H1 (cell line): ENCODE data around the gene TSG101. TPM values are rescaled to one million over a fixed set of nuclear protein-coding genes. Genes with fewer than 3 reads are reported as not detected.

ENCODE experiments used
- CTCF ChIA-PET: fragments of 300-600 bp; sonication (Branson Sonifier 250); formaldehyde crosslinking; loops from one replicate; lab custom pipeline; 2021; ENCODE audit not compliant: partially characterized antibody; lab: Charles Lee
- POLR2A ChIA-PET: fragments of 300-600 bp; sonication (Branson Sonifier 250); formaldehyde crosslinking; loops from one replicate; lab custom pipeline; 2021; ENCODE audit warnings: inconsistent platforms; ENCODE audit not compliant: partially characterized antibody; lab: Charles Lee
- DNase-seq, 2 experiments: peaks; one replicate each; pipeline versions ENCODE4 v3.0.0 to v3.0.0-alpha.2; 2010 to 2022; ENCODE audit warnings: low spot score in 2 of 2, low read depth in 1 of 2, mixed read lengths in 1 of 2
- FAIRE-seq: peaks from 2 replicates; lab custom pipeline; 2011; peaks lifted over from hg19 to GRCh38; lab: Jason Lieb, UNC
- H2AFZ ChIP-seq: 2 replicates; pipeline ENCODE4 v1.8.1; 2012; ENCODE audit warnings: low read length, inconsistent platforms
- H2AK5ac ChIP-seq: 2 replicates; pipeline ENCODE4 v1.6.1; 2013; ENCODE audit warnings: low read depth, low read length
- H2BK120ac ChIP-seq: replicated peaks from 2 replicates; pipeline ENCODE3; 2013; ENCODE audit warnings: low read depth, low read length, inconsistent platforms
- H2BK12ac ChIP-seq: 2 replicates; pipeline ENCODE4 v1.6.1; 2013; ENCODE audit warnings: low read depth, low read length
- H2BK15ac ChIP-seq: 2 replicates; pipeline ENCODE4 v1.6.1; 2013; ENCODE audit warnings: low read length
- H2BK20ac ChIP-seq: 2 replicates; pipeline ENCODE4 v1.6.1; 2013; ENCODE audit warnings: low read length
- H2BK5ac ChIP-seq: 2 replicates; pipeline ENCODE4 v1.6.1; 2013; ENCODE audit warnings: low read depth, low read length
- H3K14ac ChIP-seq: 2 replicates; pipeline ENCODE4 v1.6.1; 2013; ENCODE audit warnings: inconsistent platforms; ENCODE audit not compliant: insufficient read length
- H3K18ac ChIP-seq: 2 replicates; pipeline ENCODE4 v1.6.1; 2013; ENCODE audit warnings: low read length; ENCODE audit errors: extremely low read depth
- H3K23ac ChIP-seq: 2 replicates; pipeline ENCODE4 v1.6.1; 2013; ENCODE audit warnings: inconsistent platforms; ENCODE audit not compliant: insufficient read length
- H3K23me2 ChIP-seq: 2 replicates; pipeline ENCODE4 v1.6.1; 2013; ENCODE audit warnings: low read depth, low read length
- H3K27ac ChIP-seq: 2 replicates; pipeline ENCODE4 v1.6.1; 2011; ENCODE audit warnings: low read depth, low read length, inconsistent platforms
- H3K27me3 ChIP-seq, 4 experiments: replicated peaks in 1 of 4; 1 replicate in 1 of 4; 2 replicates in 3 of 4; pipeline versions ENCODE4 v1.6.1 to v1.8.1; 2011 to 2013; ENCODE audit warnings: low read length in 3 of 4, mild to moderate bottlenecking in 3 of 4, inconsistent platforms in 2 of 4, mixed read lengths in 2 of 4, moderate library complexity in 1 of 4; ENCODE audit not compliant: control insufficient read depth in 3 of 4, insufficient read depth in 3 of 4; ENCODE audit errors: extremely low read depth in 1 of 4
- H3K36me3 ChIP-seq, 4 experiments: 2 replicates each; pipeline versions ENCODE4 v1.6.1 to v1.8.1; 2011 to 2013; ENCODE audit warnings: mild to moderate bottlenecking in 4 of 4, low read length in 3 of 4, moderate library complexity in 2 of 4, control low read depth in 1 of 4, inconsistent platforms in 1 of 4; ENCODE audit not compliant: insufficient read depth in 4 of 4, control insufficient read depth in 2 of 4
- H3K4ac ChIP-seq: replicated peaks from 2 replicates; pipeline ENCODE3; 2013; ENCODE audit warnings: low read length, low read depth, mixed read lengths, inconsistent platforms; ENCODE audit not compliant: insufficient read length
- H3K4me1 ChIP-seq, 4 experiments: replicated peaks in 1 of 4; 1 replicate in 1 of 4; 2 replicates in 3 of 4; pipeline versions ENCODE4 v1.6.1 to v1.8.1; 2011 to 2013; ENCODE audit warnings: low read length in 3 of 4, inconsistent platforms in 2 of 4, mixed read lengths in 1 of 4; ENCODE audit not compliant: insufficient read depth in 4 of 4, control insufficient read depth in 3 of 4
- H3K4me2 ChIP-seq, 2 experiments: 2 replicates each; pipeline versions ENCODE4 v1.6.1 to v1.8.1; 2011 to 2013; ENCODE audit warnings: low read depth in 2 of 2, low read length in 2 of 2, control low read depth in 1 of 2, inconsistent platforms in 1 of 2, mild to moderate bottlenecking in 1 of 2; ENCODE audit not compliant: insufficient read depth in 1 of 2
- H3K4me3 ChIP-seq, 4 experiments: fragments of 200-600, 300-600 bp in 1 of 4; sonication (generic), shearing (Covaris generic), sonication (Bioruptor Twin) in 1 of 4; 2 replicates each; pipeline versions ENCODE4 v1.5.1 to v1.8.1; 2011 to 2016; ENCODE audit warnings: low read length in 4 of 4, low read depth in 3 of 4, control low read depth in 2 of 4, inconsistent platforms in 2 of 4, mild to moderate bottlenecking in 2 of 4, mixed read lengths in 1 of 4, moderate library complexity in 1 of 4; ENCODE audit not compliant: insufficient read depth in 2 of 4; ENCODE audit errors: extremely low read depth in 1 of 4
- H3K56ac ChIP-seq: replicated peaks from 2 replicates; pipeline ENCODE3; 2013; ENCODE audit warnings: low read depth, mild to moderate bottlenecking, mixed read lengths, low read length, inconsistent platforms; ENCODE audit not compliant: insufficient read length
- H3K79me1 ChIP-seq: 2 replicates; pipeline ENCODE4 v1.6.1; 2013; ENCODE audit warnings: low read depth, low read length, control low read depth
- H3K79me2 ChIP-seq, 2 experiments: 2 replicates each; pipeline versions ENCODE4 v1.6.1 to v1.8.1; 2012 to 2013; ENCODE audit warnings: low read length in 2 of 2, mild to moderate bottlenecking in 2 of 2, inconsistent platforms in 1 of 2; ENCODE audit not compliant: insufficient read depth in 2 of 2, control insufficient read depth in 1 of 2
- H3K9ac ChIP-seq, 4 experiments: replicated peaks in 1 of 4; 1 replicate in 1 of 4; 2 replicates in 3 of 4; pipeline versions ENCODE4 v1.6.1 to v1.8.1; 2011 to 2013; ENCODE audit warnings: low read depth in 3 of 4, low read length in 3 of 4, control low read depth in 2 of 4, mild to moderate bottlenecking in 2 of 4, moderate library complexity in 2 of 4, inconsistent platforms in 1 of 4; ENCODE audit errors: extremely low read depth in 1 of 4
- H3K9me3 ChIP-seq, 2 experiments: 2 replicates each; pipeline versions ENCODE4 v1.6.1 to v1.8.1; 2012 to 2013; ENCODE audit warnings: mild to moderate bottlenecking in 2 of 2, moderate library complexity in 2 of 2, control low read depth in 1 of 2, inconsistent platforms in 1 of 2, low read depth in 1 of 2, low read length in 1 of 2, mixed read lengths in 1 of 2; ENCODE audit not compliant: insufficient read depth in 2 of 2
- H4K20me1 ChIP-seq, 2 experiments: replicated peaks in 1 of 2; 2 replicates each; pipeline versions ENCODE3 to v1.8.1; 2011 to 2013; ENCODE audit warnings: inconsistent platforms in 2 of 2, low read length in 2 of 2, mild to moderate bottlenecking in 1 of 2; ENCODE audit not compliant: insufficient read depth in 2 of 2, control insufficient read depth in 1 of 2
- H4K5ac ChIP-seq: 2 replicates; pipeline ENCODE4 v1.6.1; 2013; ENCODE audit warnings: low read length, low read depth, mixed read lengths, inconsistent platforms; ENCODE audit not compliant: insufficient read length
- H4K8ac ChIP-seq: 2 replicates; pipeline ENCODE4 v1.8.0; 2013; ENCODE audit warnings: mild to moderate bottlenecking, moderate library complexity, low read length, inconsistent platforms; ENCODE audit not compliant: insufficient read depth; ENCODE audit errors: extremely low read depth
- H4K91ac ChIP-seq: replicated peaks from 2 replicates; pipeline ENCODE3; 2013; ENCODE audit warnings: low read length, mixed read lengths, inconsistent platforms; ENCODE audit not compliant: insufficient read length
- SIN3A ChIP-seq, 2 experiments: IDR thresholded peaks in 1 of 2; conservative IDR thresholded peaks in 1 of 2; 2 replicates each; pipeline ENCODE4 v1.6.1; 2011 to 2012; ENCODE audit warnings: low read length in 2 of 2, improper control_type of control experiment in 1 of 2, low read depth in 1 of 2, mild to moderate bottlenecking in 1 of 2
- SRF ChIP-seq: IDR thresholded peaks from 2 replicates; pipeline ENCODE4 v1.6.1; 2011; ENCODE audit warnings: mild to moderate bottlenecking, low read depth, low read length, moderate library complexity
- SUZ12 ChIP-seq: fragments of 200-600 bp; sonication (generic); IDR thresholded peaks from 2 replicates; pipeline ENCODE4 v1.6.1; 2012; ENCODE audit warnings: mild to moderate bottlenecking, inconsistent platforms, low read length, moderate library complexity, mixed read lengths
- TAF1 ChIP-seq: IDR thresholded peaks from 2 replicates; pipeline ENCODE4 v1.6.1; 2011; ENCODE audit warnings: mild to moderate bottlenecking, low read depth, low read length
- WGBS, 2 experiments: shearing (Covaris generic) in 1 of 2; methylation state at CpG; one replicate each; pipeline versions ENCODE4 v1.1.6 to v1.1.7; 2013 to 2015; ENCODE audit warnings: low lambda C conversion rate in 2 of 2, mixed read lengths in 2 of 2, inconsistent platforms in 1 of 2, low coverage in 1 of 2, missing lambda C conversion rate in 1 of 2; ENCODE audit not compliant: insufficient replicate concordance in 2 of 2, insufficient coverage in 1 of 2, insufficient read length in 1 of 2; ENCODE audit errors: extremely low coverage in 1 of 2, missing lambda C conversion rate in 1 of 2; 5-methylcytosine and 5-hydroxymethylcytosine counted together
- polyA plus RNA-seq, 7 experiments: library from polyadenylated mRNA; depleted of rRNA in 3 of 7; stranded (reverse) in 5 of 7; unstranded in 2 of 7; fragments of >200 nt in 5 of 7; fragments of 200-250 nt in 2 of 7; gene quantifications; 1 replicate in 5 of 7; 2 replicates in 1 of 7; 4 replicates in 1 of 7; pipeline versions ENCODE4 v1.2.1 to v1.2.3, GENCODE V29; 2011 to 2013; ENCODE audit warnings: missing spikeins in 2 of 7, mixed read lengths in 2 of 7
- total RNA-seq: library from RNA; stranded (reverse); fragmentation: NEBNext Ultra II Directional; extraction: Animal tissue kit (Norgen Biotek cat#: 25700); gene quantifications from 2 replicates; pipeline ENCODE4 v1.2.1, GENCODE V29; 2021

TSG101 gene
- total and polyA plus RNA-seq, 2 of the 8 experiments (the other 6 are each of a cell fraction or from before 2014, with no cell fraction given) = 50.8 to 151 TPM

GRCh38 chr11:18493310-18493709 lies 33.4 kb downstream of the TSG101 start:
- FAIRE-seq (no peak), DNase-seq (no peak)
- Histone ChIP-seq H3K4me3 (no peak overlapping the region), H4K91ac (no peak overlapping the region), H3K4ac (no peak overlapping the region), H3K4me2 (no peak overlapping the region), H3K4me1 (no peaks in the 10 kb centered on the region), H4K20me1 (peaks cover 0 to 1% of the 10 kb centered on the region in 2 experiments), H2AK5ac (no peak overlapping the region), H3K18ac (no peak overlapping the region), H4K5ac (no peak overlapping the region), H2BK12ac (no peak overlapping the region), H3K79me1 (no peaks in the 10 kb centered on the region; the same call in 1 of the 2 replicates), H2BK15ac (no peak overlapping the region), H3K56ac (no peak overlapping the region), H3K9ac (no peak overlapping the region), H2BK120ac (no peak overlapping the region), H2AFZ (no peak overlapping the region), H3K14ac (no peak overlapping the region), H3K27me3 (no peaks in the 10 kb centered on the region), H2BK20ac (no peak overlapping the region), H3K27ac (no peak overlapping the region), H3K9me3 (no peaks in the 10 kb centered on the region), H2BK5ac (no peak overlapping the region), H3K79me2 (no peaks in the 10 kb centered on the region), H4K8ac (no peak overlapping the region), H3K36me3 (peaks cover 0 to 27% (median 7%) of the 10 kb centered on the region in 4 experiments; a peak in 4 of 8 replicates), H3K23me2 (no peaks in the 10 kb centered on the region), H3K23ac (no peak overlapping the region)
- POLR2A ChIA-PET = interaction anchor here (1.4 to 1.7 kb wide), 3 partner anchors 10 to 33 kb away, joined by 3 to 4 read pairs (median 3); partner anchors contain the start of gene TSG101
- WGBS, 2 experiments = 89% methylated on average over 4 of the region's 4 CpGs; no CpG with 5 or more reads in 1 of the 2 experiments
- CTCF ChIA-PET = interaction anchor here (1.4 to 1.5 kb wide), 2 partner anchors 13 to 83 kb away, joined by 3 read pairs; no protein-coding TSS in a partner anchor
- TF ChIP-seq SUZ12 (no peak), TAF1 (no peak), SIN3A (conservative IDR thresholded peaks at IDR 0.05 in 1 of 2, IDR thresholded peaks at IDR 0.05 in 1 of 2; ENCODE audit: low read depth in 1 of 2, low read length in 2 of 2) (no peak), SRF (no peak)
